ENCODE results near the gene BIN1.
A peak's percentile ranks its signal among the peaks of the same experiment; 100 is the strongest.

Gene BIN1

GRCh38 chr2:127104166-127104660 is 2.7 kb downstream of the BIN1 start:
- Histone ChIP-seq H3K4me3 (ENCODE audit: extremely low read depth, insufficient read depth, low read length, poor library complexity, severe bottlenecking) (no peak overlapping the region), H3K9me3 (ENCODE audit: control insufficient read depth, low read length) (no peaks in the 10 kb centered on the region), H3K27ac (ENCODE audit: low read depth, low read length, severe bottlenecking) (no peak overlapping the region), H3K36me3 (ENCODE audit: control insufficient read depth, insufficient read depth, low read length) (peaks cover 14% of the 10 kb centered on the region), H3K4me1 (ENCODE audit: control insufficient read depth, insufficient read depth, low read length, poor library complexity, severe bottlenecking) (peaks cover 41% of the 10 kb centered on the region)
- WGBS, 2 experiments (ENCODE audit: insufficient coverage in 2 of 2), result 89 to 100% methylated on average over 1 to 5 of the region's 8 CpGs

GRCh38 chr2:127103243-127104165 is 3.5 kb downstream of the BIN1 start:
- Histone ChIP-seq H3K4me3 (ENCODE audit: extremely low read depth, insufficient read depth, low read length, poor library complexity, severe bottlenecking) (no peak overlapping the region), H3K36me3 (ENCODE audit: control insufficient read depth, insufficient read depth, low read length) (peaks cover 14% of the 10 kb centered on the region), H3K4me1 (ENCODE audit: control insufficient read depth, insufficient read depth, low read length, poor library complexity, severe bottlenecking) (peaks cover 45% of the 10 kb centered on the region), H3K27ac (ENCODE audit: low read depth, low read length, severe bottlenecking) (no peak overlapping the region), H3K9me3 (ENCODE audit: control insufficient read depth, low read length) (no peaks in the 10 kb centered on the region)
- WGBS, 2 experiments (ENCODE audit: insufficient coverage in 2 of 2), result 89 to 90% methylated on average over 21 to 22 of the region's 24 CpGs

GRCh38 chr2:127102521-127103242 is 4.3 kb downstream of the BIN1 start:
- 98 to 100% methylated on average over 3 of the region's 5 CpGs for WGBS, 2 experiments (ENCODE audit: insufficient coverage in 2 of 2)
- H3K4me3 ChIP-seq (ENCODE audit: extremely low read depth, insufficient read depth, low read length, poor library complexity, severe bottlenecking), result no peak overlapping the region
- no peaks in the 10 kb centered on the region for H3K9me3 ChIP-seq (ENCODE audit: control insufficient read depth, low read length)
- no peak overlapping the region for H3K27ac ChIP-seq (ENCODE audit: low read depth, low read length, severe bottlenecking)
- H3K4me1 ChIP-seq (ENCODE audit: control insufficient read depth, insufficient read depth, low read length, poor library complexity, severe bottlenecking), result peaks cover 53% of the 10 kb centered on the region
- H3K36me3 ChIP-seq (ENCODE audit: control insufficient read depth, insufficient read depth, low read length), result peaks cover 14% of the 10 kb centered on the region

- Histone ChIP-seq H3K9me3 (ENCODE audit: control insufficient read depth, low read length) (no peaks in the 10 kb centered on the region), H3K4me1 (ENCODE audit: control insufficient read depth, insufficient read depth, low read length, poor library complexity, severe bottlenecking) (peaks cover 60% of the 10 kb centered on the region), H3K36me3 (ENCODE audit: control insufficient read depth, insufficient read depth, low read length) (peaks cover 14% of the 10 kb centered on the region), H3K27ac (ENCODE audit: low read depth, low read length, severe bottlenecking) (no peak overlapping the region), H3K4me3 (ENCODE audit: extremely low read depth, insufficient read depth, low read length, poor library complexity, severe bottlenecking) (no peak overlapping the region)
- 91 to 94% methylated on average over 8 of the region's 10 CpGs for WGBS, 2 experiments (ENCODE audit: insufficient coverage in 2 of 2)
These were observed 5.0 kb downstream of the BIN1 start for GRCh38 chr2:127101756-127102477.

- no peak overlapping the region for H3K4me3 ChIP-seq (ENCODE audit: extremely low read depth, insufficient read depth, low read length, poor library complexity, severe bottlenecking)
- no peak overlapping the region for H3K27ac ChIP-seq (ENCODE audit: low read depth, low read length, severe bottlenecking)
- H3K9me3 ChIP-seq (ENCODE audit: control insufficient read depth, low read length), result no peaks in the 10 kb centered on the region
- 91 to 94% methylated on average over 3 to 6 of the region's 6 CpGs for WGBS, 2 experiments (ENCODE audit: insufficient coverage in 2 of 2)
- peaks cover 14% of the 10 kb centered on the region for H3K36me3 ChIP-seq (ENCODE audit: control insufficient read depth, insufficient read depth, low read length)
- peaks cover 61% of the 10 kb centered on the region for H3K4me1 ChIP-seq (ENCODE audit: control insufficient read depth, insufficient read depth, low read length, poor library complexity, severe bottlenecking)
These were observed 5.8 kb downstream of the BIN1 start for GRCh38 chr2:127101048-127101611.

GRCh38 chr2:127100251-127101047 is 6.5 kb downstream of the BIN1 start:
- H3K4me3 ChIP-seq (ENCODE audit: extremely low read depth, insufficient read depth, low read length, poor library complexity, severe bottlenecking), result no peak overlapping the region
- peaks cover 14% of the 10 kb centered on the region for H3K36me3 ChIP-seq (ENCODE audit: control insufficient read depth, insufficient read depth, low read length)
- H3K27ac ChIP-seq (ENCODE audit: low read depth, low read length, severe bottlenecking), result peak overlapping the region; percentile 23
- 83 to 84% methylated on average over 9 to 14 of the region's 15 CpGs for WGBS, 2 experiments (ENCODE audit: insufficient coverage in 2 of 2)
- H3K4me1 ChIP-seq (ENCODE audit: control insufficient read depth, insufficient read depth, low read length, poor library complexity, severe bottlenecking), result peaks cover 64% of the 10 kb centered on the region
- no peaks in the 10 kb centered on the region for H3K9me3 ChIP-seq (ENCODE audit: control insufficient read depth, low read length)

GRCh38 chr2:127098711-127099110 is 8.2 kb downstream of the BIN1 start:
- 95 to 97% methylated on average over 4 to 7 of the region's 7 CpGs for WGBS, 2 experiments (ENCODE audit: insufficient coverage in 2 of 2)
- peaks cover 60% of the 10 kb centered on the region for H3K4me1 ChIP-seq (ENCODE audit: control insufficient read depth, insufficient read depth, low read length, poor library complexity, severe bottlenecking)
- peak overlapping the region; percentile 36 for H3K27ac ChIP-seq (ENCODE audit: low read depth, low read length, severe bottlenecking)

GRCh38 chr2:127097841-127098651 is 8.9 kb downstream of the BIN1 start:
- Histone ChIP-seq H3K4me3 (ENCODE audit: extremely low read depth, insufficient read depth, low read length, poor library complexity, severe bottlenecking) (no peak overlapping the region), H3K36me3 (ENCODE audit: control insufficient read depth, insufficient read depth, low read length) (peaks cover 14% of the 10 kb centered on the region), H3K27ac (ENCODE audit: low read depth, low read length, severe bottlenecking) (peak overlapping the region; percentile 36), H3K9me3 (ENCODE audit: control insufficient read depth, low read length) (no peaks in the 10 kb centered on the region), H3K4me1 (ENCODE audit: control insufficient read depth, insufficient read depth, low read length, poor library complexity, severe bottlenecking) (peaks cover 60% of the 10 kb centered on the region)
- 72 to 89% methylated on average over 9 to 15 of the region's 16 CpGs for WGBS, 2 experiments (ENCODE audit: insufficient coverage in 2 of 2)

More at GRCh38 chr2:127098711-127099110, 8.2 kb downstream of the BIN1 start:
- no peak overlapping the region for H3K4me3 ChIP-seq (ENCODE audit: extremely low read depth, insufficient read depth, low read length, poor library complexity, severe bottlenecking)
- H3K9me3 ChIP-seq (ENCODE audit: control insufficient read depth, low read length), result no peaks in the 10 kb centered on the region
- peaks cover 14% of the 10 kb centered on the region for H3K36me3 ChIP-seq (ENCODE audit: control insufficient read depth, insufficient read depth, low read length)

GRCh38 chr2:127097471-127097765 is 9.5 kb downstream of the BIN1 start:
- H3K36me3 ChIP-seq (ENCODE audit: control insufficient read depth, insufficient read depth, low read length), result peaks cover 14% of the 10 kb centered on the region
- H3K27ac ChIP-seq (ENCODE audit: low read depth, low read length, severe bottlenecking), result no peak overlapping the region
- H3K9me3 ChIP-seq (ENCODE audit: control insufficient read depth, low read length), result no peaks in the 10 kb centered on the region
- WGBS, 2 experiments (ENCODE audit: insufficient coverage in 2 of 2), result 89 to 91% methylated on average over 3 of the region's 3 CpGs
- no peak overlapping the region for H3K4me3 ChIP-seq (ENCODE audit: extremely low read depth, insufficient read depth, low read length, poor library complexity, severe bottlenecking)
- peaks cover 64% of the 10 kb centered on the region for H3K4me1 ChIP-seq (ENCODE audit: control insufficient read depth, insufficient read depth, low read length, poor library complexity, severe bottlenecking)
